GM12874 (cell line): ENCODE measurements around the gene FAAP100.

Experiments used
- CTCF ChIP-seq: IDR thresholded peaks from 2 replicates; pipeline ENCODE4 v1.5.1; 2011; ENCODE audit warnings: low read depth, mild to moderate bottlenecking, control low read depth, low read length, moderate library complexity; ENCODE audit not compliant: insufficient read depth

Gene FAAP100

DNA sequence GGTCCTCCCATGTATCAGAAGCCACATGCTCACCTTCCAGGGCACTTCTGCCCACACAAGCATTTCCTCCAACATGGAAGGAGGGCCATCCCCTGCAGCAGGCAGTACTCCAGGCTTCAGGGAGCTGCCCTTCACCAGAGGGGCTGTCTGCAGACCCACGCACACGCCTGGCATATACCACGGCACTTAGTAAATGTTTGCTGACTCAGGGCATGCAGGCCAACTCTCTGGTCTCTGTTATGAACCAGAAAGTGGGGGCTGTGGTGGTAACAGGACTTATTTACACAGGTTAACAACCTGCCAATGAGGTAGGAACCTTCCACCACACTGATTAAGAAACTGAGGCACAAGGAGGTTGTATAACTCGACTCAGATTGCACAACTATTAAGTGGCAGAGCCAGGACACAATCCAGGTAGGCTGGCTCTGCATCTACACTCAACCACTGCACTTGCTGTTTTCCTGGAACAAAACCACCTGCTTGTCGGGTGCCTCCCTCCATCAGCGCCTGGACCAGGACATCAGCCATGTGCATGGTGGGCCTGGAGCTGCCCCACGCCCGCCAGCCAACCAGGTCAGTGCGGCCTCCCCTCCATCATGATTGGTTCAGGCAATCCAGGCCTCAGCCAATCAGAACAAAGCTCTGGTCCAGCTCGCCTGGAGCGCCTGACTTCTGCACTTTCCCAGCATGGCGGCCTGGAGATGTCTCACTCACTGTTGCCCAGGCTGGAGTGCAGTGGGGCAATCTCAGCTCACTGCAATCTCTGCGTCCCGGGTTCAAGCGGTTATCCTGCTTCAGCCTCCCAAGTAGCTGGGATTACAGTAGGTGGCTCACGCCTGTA, 58.7 kb downstream of the FAAP100 start:
- TF ChIP-seq CTCF, result no peak

GRCh38 chr17:81492706-81493105, 59.4 kb downstream of the FAAP100 start:
- TF ChIP-seq CTCF, result no peak

DNA sequence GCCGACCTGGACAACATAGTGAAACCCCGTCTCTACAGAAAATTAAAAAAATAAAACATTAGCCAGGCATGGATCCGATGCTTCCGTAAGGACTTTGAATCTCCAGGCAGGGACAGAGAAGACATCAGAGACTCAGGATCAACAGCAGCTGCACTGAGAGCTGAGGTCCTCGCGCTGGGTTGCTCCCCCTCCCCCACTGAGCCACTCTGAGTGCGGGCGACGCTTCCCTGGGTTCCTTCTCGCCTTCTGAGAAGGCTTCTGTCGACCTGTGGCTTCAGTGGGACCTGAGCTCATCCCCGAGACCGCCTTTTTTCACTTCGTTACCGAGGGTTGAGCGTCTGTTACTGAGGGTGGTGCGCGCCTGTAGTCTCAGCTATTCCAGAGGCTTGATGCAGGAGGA, 60.0 kb downstream of the FAAP100 start:
- no peak for TF ChIP-seq CTCF

DNA sequence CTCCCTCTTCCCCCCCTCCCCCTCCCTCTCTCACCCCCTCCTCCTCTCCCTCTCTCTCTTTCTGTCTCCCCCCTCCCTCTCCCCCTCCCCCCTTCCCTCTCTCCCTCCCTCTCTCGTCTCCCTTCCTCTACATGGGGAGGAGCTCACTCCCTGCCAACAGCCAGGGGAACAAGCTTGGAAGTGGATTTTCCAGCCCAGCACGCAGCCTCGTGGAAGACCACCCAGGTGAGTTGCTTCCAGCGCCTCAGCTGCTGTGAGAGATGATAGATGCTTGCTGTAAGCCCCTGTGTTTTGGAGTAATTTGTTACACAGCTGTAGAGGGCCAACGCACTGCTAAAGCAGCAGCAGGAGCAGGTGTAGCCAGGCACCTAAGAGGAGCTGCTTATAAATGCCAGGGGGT, 60.4 kb downstream of the FAAP100 start:
- no peak for TF ChIP-seq CTCF

GRCh38 chr17:81491181-81491581, 61.0 kb downstream of the FAAP100 start:
- no peak for TF ChIP-seq CTCF

GRCh38 chr17:81489998-81490992, 61.9 kb downstream of the FAAP100 start:
- TF ChIP-seq CTCF, result 0 out of 2 replicates have a peak, but pooled peaks have one; percentile 1
